Astrocyte (in vitro differentiated cells and primary cell): Measurements from ENCODE around the gene DENND5B.

ENCODE experiments used
- EZH2 ChIP-seq: IDR thresholded peaks from 2 replicates; pipeline ENCODE4 v1.6.1; 2012; ENCODE audit warnings: mild to moderate bottlenecking, low read length, inconsistent platforms; ENCODE audit not compliant: insufficient read depth
- TF ChIP-seq, protein P1 (sequence below): IDR thresholded peaks from 2 replicates; pipeline ENCODE4 v1.5.1; 2011; ENCODE audit warnings: low read depth, mild to moderate bottlenecking, inconsistent platforms, low read length, moderate library complexity; ENCODE audit not compliant: insufficient read depth

- TF ChIP-seq, protein P1, sequence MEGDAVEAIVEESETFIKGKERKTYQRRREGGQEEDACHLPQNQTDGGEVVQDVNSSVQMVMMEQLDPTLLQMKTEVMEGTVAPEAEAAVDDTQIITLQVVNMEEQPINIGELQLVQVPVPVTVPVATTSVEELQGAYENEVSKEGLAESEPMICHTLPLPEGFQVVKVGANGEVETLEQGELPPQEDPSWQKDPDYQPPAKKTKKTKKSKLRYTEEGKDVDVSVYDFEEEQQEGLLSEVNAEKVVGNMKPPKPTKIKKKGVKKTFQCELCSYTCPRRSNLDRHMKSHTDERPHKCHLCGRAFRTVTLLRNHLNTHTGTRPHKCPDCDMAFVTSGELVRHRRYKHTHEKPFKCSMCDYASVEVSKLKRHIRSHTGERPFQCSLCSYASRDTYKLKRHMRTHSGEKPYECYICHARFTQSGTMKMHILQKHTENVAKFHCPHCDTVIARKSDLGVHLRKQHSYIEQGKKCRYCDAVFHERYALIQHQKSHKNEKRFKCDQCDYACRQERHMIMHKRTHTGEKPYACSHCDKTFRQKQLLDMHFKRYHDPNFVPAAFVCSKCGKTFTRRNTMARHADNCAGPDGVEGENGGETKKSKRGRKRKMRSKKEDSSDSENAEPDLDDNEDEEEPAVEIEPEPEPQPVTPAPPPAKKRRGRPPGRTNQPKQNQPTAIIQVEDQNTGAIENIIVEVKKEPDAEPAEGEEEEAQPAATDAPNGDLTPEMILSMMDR: no peak
- TF ChIP-seq EZH2: no peak
Observed at GRCh38 chr12:31525496-31526157, 65.3 kb downstream of the DENND5B start.
